ENCODE results near the gene SERPINA9. TPM values are rescaled to one million over a fixed set of nuclear protein-coding genes. Genes with fewer than 3 reads are reported as not detected.

The SERPINA9 gene
- total RNA-seq, 1 donor from 2014 or later = not detected

- no peak for DNase-seq (ENCODE audit: low read depth, low spot score)
- H3K9me3 Mint-ChIP-seq = peaks cover 6% of the 10 kb centered on the region
- no peaks in the 10 kb centered on the region for H3K36me3 Mint-ChIP-seq (ENCODE audit: low read depth)
- no peak overlapping the region for H3K4me3 Mint-ChIP-seq
- H3K27me3 Mint-ChIP-seq (ENCODE audit: low read depth) = peaks cover 40% of the 10 kb centered on the region
- no peak for TF ChIP-seq CTCF (conservative IDR thresholded peaks at IDR 0.05)
- H3K4me1 Mint-ChIP-seq = peaks cover 14% of the 10 kb centered on the region
- no peak overlapping the region for H3K27ac Mint-ChIP-seq (ENCODE audit: unreplicated experiment)
Measured at GRCh38 chr14:94447206-94447605, 28.8 kb downstream of the SERPINA9 start.

GRCh38 chr14:94446126-94446525 is 29.9 kb downstream of the SERPINA9 start:
- peaks cover 9% of the 10 kb centered on the region for H3K9me3 Mint-ChIP-seq
- peaks cover 30% of the 10 kb centered on the region for H3K27me3 Mint-ChIP-seq (ENCODE audit: low read depth)
- no peak for DNase-seq (ENCODE audit: low read depth, low spot score)
- no peak for TF ChIP-seq CTCF (conservative IDR thresholded peaks at IDR 0.05)
- H3K36me3 Mint-ChIP-seq (ENCODE audit: low read depth) = no peaks in the 10 kb centered on the region
- no peak overlapping the region for H3K4me3 Mint-ChIP-seq
- no peak overlapping the region for H3K27ac Mint-ChIP-seq (ENCODE audit: unreplicated experiment)
- H3K4me1 Mint-ChIP-seq = peaks cover 5% of the 10 kb centered on the region

- Mint-ChIP-seq H3K36me3 (ENCODE audit: low read depth) (no peaks in the 10 kb centered on the region), H3K4me3 (no peak overlapping the region), H3K27ac (ENCODE audit: unreplicated experiment) (no peak overlapping the region), H3K4me1 (no peaks in the 10 kb centered on the region), H3K27me3 (ENCODE audit: low read depth) (peaks cover 23% of the 10 kb centered on the region), H3K9me3 (peaks cover 11% of the 10 kb centered on the region)
- no peak for DNase-seq (ENCODE audit: low read depth, low spot score)
- TF ChIP-seq CTCF (conservative IDR thresholded peaks at IDR 0.05) = no peak
Measured at GRCh38 chr14:94445003-94445402, 31.0 kb downstream of the SERPINA9 start.

GRCh38 chr14:94441531-94442205 is 34.3 kb downstream of the SERPINA9 start:
- TF ChIP-seq CTCF (conservative IDR thresholded peaks at IDR 0.05) = no peak
- Mint-ChIP-seq H3K27me3 (ENCODE audit: low read depth) (peaks cover 23% of the 10 kb centered on the region), H3K4me1 (no peaks in the 10 kb centered on the region)

GRCh38 chr14:94441130-94441529 is 34.9 kb downstream of the SERPINA9 start:
- no peak for TF ChIP-seq CTCF (conservative IDR thresholded peaks at IDR 0.05)
- H3K27ac Mint-ChIP-seq (ENCODE audit: unreplicated experiment) = no peak overlapping the region
- peaks cover 11% of the 10 kb centered on the region for H3K9me3 Mint-ChIP-seq
- H3K27me3 Mint-ChIP-seq (ENCODE audit: low read depth) = peaks cover 23% of the 10 kb centered on the region
- H3K4me3 Mint-ChIP-seq = no peak overlapping the region
- no peaks in the 10 kb centered on the region for H3K36me3 Mint-ChIP-seq (ENCODE audit: low read depth)
- DNase-seq (ENCODE audit: low read depth, low spot score) = no peak
- H3K4me1 Mint-ChIP-seq = no peaks in the 10 kb centered on the region

More at GRCh38 chr14:94441531-94442205, 34.3 kb downstream of the SERPINA9 start:
- Mint-ChIP-seq H3K9me3 (peaks cover 11% of the 10 kb centered on the region), H3K27ac (ENCODE audit: unreplicated experiment) (no peak overlapping the region), H3K36me3 (ENCODE audit: low read depth) (no peaks in the 10 kb centered on the region), H3K4me3 (no peak overlapping the region)
- no peak for DNase-seq (ENCODE audit: low read depth, low spot score)
